ENCODE results near the gene ITIH5. TPM values are rescaled to one million over a fixed set of nuclear protein-coding genes. Genes with fewer than 3 reads are reported as not detected.

ITIH5 gene
- total RNA-seq, 1 donor from 2014 or later = 0.30 TPM

DNA sequence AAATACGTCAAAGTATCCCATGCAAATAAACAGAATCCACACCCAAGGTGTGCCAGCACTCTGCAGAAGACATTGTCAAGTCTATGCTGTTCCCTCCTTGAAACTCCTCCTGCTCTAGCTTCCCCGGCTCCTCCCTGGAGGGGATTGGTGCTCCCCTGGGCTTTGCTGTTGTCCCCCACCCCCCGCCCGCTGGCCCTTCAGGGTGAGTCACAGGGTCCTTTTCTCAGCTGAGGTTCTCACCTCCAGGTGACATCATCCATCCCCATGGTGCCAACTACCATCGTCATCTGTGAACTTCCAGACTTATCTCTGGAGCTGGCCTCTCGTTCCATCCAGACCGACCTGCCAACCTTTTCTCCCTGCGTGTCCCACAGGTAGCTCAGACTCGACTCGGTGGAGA is 77.0 kb downstream of the ITIH5 start:
- DNase-seq (ENCODE audit: low spot score) (no peak), ATAC-seq (no peak)

DNA sequence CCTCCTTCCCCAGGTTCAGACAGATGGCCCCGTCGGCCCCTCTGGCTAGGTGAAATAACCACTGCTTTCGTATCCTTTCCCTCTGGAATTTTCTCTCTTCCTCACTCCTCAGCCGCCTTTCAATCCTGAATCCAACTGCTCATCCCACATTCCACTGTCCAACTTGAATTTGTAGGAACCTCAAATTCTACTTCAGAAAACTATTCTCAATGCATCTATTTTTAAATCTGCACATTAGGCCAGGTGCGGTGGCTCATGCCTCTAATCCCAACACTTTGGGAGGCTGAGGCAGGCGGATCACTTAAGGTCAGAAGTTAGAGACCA is 78.9 kb downstream of the ITIH5 start:
- ATAC-seq = no peak

DNA sequence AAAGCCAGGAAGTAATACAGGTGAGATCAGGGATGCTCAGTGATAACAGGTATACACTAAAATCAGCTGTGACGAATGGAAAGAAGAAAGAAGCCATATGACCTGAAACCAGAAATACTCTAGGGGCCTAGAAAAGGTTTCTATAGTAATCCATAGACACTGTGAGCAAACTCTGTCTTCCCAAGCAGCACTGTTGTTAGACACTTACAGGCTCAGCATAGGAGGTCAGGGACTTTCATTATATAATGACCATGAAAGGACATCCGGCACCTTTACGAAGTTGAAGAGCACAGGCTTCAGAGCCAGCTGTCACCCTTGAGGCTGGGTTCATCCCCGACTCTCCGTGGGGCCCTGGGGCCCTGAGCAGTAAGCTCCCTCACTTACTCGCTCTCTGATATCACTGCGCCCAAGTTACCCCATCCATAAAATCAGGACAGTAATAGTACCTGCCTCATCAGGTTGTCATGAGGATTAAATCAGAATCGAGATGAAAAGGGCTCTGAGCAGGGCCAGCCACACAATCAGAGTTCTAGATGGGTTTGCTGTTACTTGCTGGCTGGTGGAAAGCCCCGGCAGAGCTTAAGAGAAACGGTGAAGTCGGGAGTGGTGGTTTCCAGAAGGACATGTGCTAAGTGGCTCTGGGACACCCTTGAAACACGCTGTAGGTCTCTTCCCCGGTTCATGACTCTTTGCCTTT is 79.5 kb downstream of the ITIH5 start:
- DNase-seq (ENCODE audit: low spot score) = no peak
- no peak for ATAC-seq

More for the DNA sequence above, 78.9 kb downstream of the ITIH5 start:
- no peak for DNase-seq (ENCODE audit: low spot score)

DNA sequence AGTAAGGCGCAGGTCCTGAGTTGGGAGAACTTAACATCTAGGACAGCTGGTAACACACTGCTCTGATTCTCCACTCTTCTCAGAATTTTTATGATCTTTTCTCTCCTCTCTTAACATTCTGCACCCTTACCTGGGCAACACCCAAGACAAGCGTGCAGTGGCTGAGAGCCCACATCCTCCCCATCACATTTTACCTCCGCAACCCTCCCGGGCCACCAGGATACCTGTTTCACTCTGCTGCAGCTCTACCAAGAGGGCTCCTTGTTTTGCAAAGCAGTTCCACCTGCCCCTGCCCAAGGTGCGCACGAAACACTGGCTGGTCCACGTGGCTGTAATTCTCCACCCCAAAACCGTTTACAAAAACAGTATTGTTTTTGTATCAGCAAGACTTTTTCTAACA is 81.5 kb downstream of the ITIH5 start:
- DNase-seq (ENCODE audit: low spot score) = no peak
- no peak for ATAC-seq

DNA sequence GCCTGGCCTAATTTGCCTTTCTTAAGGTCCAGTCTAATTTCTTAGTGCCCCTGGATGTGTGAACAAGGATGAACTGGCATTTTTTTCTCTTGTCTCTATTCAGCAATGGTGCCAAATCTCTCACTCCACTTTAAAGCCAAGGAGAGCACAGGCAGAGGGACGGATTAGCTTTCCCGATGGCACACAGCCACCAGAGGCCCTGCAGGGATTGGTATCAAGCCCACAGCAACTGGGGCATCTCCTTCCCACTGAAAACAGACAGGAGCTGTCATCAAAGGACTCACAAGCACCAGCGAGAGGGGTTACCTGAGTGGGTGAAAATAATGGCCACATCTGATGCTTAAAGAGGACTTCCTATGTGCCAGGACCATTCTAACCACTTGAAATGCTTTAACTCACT is 83.1 kb downstream of the ITIH5 start:
- no peak for DNase-seq (ENCODE audit: low spot score)
- ATAC-seq = no peak

DNA sequence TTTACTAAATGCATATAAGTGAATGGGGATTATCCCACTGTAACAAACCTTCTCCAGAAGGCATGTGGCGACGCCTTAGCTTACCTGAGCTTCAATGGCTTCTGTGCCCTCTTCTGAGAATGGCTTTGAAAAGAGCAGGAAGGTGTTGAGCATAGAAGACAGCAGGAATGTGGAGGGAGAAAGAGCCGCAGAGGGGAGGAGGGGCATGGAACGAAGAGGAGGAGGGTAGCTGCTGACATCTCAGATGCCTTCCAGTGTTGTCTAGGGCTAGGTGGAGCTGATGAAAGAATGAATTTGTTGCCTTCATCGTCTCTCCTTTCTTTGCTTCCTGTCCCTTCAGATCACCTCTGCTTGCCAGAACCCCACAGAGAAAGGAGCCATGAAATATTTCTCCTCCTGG is 86.2 kb downstream of the ITIH5 start:
- ATAC-seq = no peak
- DNase-seq (ENCODE audit: low spot score) = no peak

DNA sequence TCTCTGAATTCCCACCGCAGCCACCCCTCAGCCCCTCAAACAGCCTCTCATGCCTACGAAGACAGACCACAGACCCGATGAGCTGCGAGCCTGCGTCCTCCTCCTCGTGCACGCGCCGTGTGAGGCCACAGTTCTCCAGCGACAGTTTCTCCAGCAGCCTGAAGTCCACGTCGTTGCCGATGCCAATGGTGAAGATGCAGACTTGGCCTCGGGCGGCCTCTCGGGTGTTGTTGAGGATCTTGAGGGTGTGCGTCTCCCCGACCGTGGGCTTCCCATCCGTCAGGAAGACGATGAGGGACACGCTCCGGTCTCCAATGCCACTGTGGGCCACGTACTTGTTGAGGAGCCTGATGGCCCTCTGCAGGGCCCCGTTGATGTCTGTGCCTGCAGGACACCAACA is 87.1 kb downstream of the ITIH5 start:
- no peak for DNase-seq (ENCODE audit: low spot score)
- ATAC-seq = no peak

DNA sequence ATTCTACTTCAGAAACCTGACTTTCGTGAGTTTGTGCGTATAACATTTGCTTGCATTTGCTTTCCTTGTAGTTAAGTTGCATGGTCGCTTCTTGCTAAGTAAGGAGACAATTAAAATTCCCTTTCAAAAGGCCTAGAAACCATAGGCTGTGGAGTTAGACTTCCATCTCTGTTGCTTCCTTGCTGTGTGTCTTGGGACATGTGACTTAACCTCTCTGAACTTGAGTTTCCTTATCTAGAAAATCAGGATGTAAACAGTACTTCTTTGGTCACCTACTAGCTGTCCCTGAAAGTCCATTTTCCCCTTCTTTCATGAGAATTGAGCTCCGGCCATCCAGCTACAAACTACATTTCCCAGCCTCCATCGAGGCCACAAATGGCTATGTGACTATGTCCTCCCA is 89.2 kb downstream of the ITIH5 start:
- ATAC-seq = no peak
- no peak for DNase-seq (ENCODE audit: low spot score)

DNA sequence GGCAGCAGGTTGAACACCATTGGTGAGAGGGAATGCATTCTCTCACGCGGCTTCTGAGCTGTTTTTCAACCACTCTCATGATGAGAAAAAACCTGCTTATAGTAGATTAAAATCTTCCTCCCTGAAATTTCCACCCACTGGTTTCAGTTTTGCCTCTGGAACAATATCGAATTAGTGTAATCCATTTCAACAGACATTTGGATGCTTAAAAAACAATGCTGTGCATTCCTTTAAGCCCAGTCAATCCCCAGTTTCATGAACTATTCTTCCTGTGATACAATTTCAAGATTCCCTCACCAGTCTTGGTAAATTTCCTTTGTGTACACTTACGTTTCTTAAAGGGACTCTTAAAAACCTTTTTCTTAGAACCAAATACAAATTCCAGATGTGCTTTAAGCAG is 89.6 kb downstream of the ITIH5 start:
- no peak for ATAC-seq
- DNase-seq (ENCODE audit: low spot score) = no peak

DNA sequence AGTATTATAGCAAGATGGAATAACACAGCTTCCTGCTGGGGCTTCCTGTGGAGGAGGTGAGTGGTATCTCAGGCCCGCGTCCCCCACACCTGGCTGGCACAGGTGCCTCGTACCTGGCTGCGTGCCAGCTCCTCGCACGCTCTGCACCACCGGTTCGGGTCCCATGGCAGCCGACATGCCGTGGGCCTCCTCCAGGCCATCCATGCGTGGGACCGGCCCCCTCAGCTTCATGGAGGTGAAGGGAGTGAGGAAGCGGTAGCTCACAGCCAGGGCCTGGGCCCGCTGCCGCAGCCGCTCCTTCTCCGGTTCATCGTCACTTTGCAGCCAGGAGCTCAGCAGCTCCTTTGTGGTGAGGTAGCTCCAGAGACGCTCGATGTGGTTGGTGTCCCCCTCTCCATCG is 90.4 kb downstream of the ITIH5 start:
- no peak for DNase-seq (ENCODE audit: low spot score)
- ATAC-seq = no peak

DNA sequence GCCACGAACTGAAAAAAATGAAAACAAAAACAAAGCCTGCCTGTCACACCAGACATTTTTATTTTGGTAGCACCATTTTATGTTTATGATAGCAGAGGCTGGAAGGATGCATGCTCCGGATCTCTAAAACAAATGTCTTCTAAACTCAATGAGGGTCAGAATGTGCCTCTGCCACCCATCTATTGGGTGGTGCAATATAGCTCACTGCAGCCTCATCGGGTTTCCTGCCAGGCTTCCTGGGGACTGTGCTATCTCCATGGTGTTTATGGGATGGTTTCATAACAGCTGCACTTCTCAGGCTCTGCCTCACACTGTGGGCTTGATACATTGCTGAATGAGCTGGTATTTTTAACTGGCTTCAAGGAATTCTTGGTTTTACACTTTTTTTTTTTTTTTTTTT is 94.4 kb downstream of the ITIH5 start:
- ATAC-seq = no peak
- no peak for DNase-seq (ENCODE audit: low spot score)

DNA sequence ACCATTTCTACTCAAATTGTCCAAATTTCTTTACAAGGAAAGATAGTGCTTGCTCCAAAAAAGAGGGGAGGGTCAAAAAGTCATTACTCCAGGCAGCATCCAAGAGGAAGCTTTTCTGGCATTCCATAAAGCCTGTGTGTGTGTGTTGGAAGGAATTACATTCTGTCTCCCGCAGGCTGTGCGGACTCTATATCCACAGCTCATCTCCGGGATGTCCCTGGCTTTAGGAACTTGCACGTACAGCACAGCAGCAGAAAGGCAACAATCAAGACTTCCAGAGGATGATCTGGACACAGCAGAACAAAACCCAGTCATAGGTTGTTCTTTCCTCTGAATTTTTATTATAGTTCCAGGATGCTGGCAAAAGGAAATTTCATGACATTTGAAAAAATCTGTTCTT is 94.8 kb downstream of the ITIH5 start:
- no peak for ATAC-seq
- no peak for DNase-seq (ENCODE audit: low spot score)

DNA sequence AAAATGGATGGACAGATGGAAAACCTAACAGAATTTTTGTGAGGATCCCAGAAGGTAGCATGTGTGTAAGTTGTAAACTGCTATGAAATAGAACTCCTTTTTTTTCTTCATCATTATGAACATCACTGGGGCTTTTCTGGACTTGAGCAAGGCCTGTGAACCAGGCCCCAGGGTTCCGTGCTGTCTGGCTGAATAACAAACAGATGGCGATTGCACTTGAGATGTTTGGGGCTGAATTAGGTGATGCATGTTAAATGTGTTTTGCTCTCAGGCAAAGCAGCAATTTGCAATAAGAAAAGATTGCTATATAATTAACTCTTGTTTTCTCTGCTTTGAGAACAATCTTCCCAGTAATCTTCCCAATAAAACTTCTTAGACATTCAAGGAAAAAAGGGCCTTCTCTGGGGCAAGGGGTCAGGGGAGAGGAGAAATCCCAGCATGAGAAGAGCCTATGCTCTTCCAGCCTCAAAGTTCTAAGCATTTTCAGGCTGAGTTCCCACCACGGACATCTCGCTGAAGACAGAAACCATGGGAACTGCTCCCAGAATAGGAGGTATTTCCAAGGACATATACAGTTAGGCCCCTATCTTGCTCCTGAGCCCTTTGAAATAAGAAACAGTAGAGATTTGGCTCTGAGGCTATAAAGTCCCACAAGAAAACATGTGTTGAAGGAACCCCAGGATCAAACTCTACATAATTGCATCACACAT is 98.7 kb downstream of the ITIH5 start:
- no peak for ATAC-seq
- DNase-seq (ENCODE audit: low spot score) = no peak

DNA sequence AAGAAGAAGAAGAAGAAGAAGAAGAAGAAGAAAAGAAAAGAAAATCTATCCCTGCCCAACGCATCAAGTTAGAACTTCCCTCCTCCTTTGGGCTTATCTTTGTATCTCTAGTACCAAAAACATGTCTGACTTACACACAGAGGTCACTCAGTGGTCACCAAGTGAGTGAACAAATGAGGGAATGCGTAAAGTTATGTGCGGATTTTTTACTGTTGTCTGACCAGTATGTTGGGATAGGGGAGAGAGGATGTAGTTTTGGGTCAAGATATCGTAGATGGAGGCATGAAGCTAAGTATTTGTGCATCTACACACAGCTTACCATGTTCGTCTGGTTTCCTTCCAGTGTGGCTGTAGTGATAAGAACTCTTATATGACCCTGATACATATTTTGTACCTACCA is 99.9 kb downstream of the ITIH5 start:
- DNase-seq (ENCODE audit: low spot score) (no peak), ATAC-seq (no peak)

DNA sequence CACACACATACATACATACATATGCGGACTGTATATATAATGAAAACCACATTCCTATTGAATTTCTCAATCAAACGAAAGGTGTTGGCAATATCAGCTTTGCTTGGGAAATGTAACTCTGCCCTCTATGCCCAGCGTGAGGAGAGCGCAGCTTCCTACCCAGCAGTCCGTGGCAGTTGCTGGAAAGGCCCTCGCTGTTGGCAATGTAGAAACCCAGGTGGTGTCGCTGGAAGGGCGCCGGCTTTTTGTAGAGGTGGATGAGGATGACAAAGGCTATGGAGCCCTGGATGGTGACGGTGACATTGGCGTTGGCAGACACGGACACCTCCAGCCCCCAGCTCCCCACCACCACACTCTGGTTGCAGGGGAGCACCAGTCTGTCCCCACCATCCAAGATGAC is 100.9 kb downstream of the ITIH5 start:
- ATAC-seq (no peak), DNase-seq (ENCODE audit: low spot score) (no peak)

DNA sequence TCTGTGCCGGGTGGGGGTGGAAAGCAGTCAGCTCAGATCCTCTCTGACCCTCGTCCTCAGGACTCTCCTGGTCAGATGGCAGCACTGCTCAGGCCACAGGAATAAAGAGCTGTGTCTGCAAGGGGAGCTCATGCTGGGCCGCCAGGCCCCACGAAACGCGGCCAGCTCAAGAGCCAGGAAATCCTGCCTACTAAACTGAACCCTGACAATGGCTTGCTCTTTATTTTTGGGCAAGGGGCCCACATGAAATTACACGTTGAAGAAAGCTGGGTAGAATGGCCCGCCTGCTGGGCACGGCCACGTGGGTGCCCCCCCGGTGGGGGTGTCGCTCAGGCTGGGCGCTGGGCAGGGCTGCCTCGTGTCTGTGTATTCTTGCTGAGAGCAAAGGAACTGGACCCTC is 103.0 kb downstream of the ITIH5 start:
- no peak for DNase-seq (ENCODE audit: low spot score)
- no peak for ATAC-seq

DNA sequence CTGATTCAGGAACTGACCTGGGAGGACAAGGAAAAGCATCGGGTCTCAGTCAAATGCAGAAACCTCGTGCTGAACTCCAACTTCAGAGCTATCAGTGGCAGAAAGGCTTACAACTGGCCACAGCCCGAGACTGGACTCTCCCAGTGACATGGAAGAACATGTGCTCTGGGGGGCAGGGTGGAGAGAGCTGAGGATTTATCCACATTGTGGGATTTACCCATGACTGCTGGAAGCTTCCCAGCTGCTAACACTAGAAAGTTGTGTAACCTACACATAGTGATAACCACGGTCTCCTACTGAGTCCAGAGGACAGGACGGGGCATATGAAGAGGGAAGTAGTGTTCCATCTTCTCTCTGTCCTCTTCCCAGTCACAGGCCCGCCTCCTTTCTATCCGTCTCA is 103.4 kb downstream of the ITIH5 start:
- peak; percentile 33 for ATAC-seq
- no peak for DNase-seq (ENCODE audit: low spot score)

DNA sequence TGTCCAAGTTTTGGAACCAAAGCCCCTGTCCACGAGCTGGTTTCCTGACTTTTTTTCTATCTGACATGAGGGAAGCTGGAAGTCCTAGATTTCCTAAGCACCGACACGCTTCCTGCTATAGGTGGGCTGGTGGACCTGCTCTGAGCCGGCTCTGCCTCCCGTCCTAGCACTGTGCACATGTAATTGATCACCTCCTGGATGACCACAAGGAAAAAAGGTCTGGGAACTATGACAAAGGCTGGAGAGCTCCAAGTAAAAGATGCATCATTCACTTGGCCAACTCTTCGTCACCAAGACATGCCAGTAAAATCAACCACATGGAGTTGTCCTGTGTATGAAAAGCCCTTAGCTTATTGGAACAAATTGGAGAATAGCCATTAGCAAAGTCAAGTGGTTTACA is 104.8 kb downstream of the ITIH5 start:
- ATAC-seq (no peak), DNase-seq (ENCODE audit: low spot score) (no peak)

DNA sequence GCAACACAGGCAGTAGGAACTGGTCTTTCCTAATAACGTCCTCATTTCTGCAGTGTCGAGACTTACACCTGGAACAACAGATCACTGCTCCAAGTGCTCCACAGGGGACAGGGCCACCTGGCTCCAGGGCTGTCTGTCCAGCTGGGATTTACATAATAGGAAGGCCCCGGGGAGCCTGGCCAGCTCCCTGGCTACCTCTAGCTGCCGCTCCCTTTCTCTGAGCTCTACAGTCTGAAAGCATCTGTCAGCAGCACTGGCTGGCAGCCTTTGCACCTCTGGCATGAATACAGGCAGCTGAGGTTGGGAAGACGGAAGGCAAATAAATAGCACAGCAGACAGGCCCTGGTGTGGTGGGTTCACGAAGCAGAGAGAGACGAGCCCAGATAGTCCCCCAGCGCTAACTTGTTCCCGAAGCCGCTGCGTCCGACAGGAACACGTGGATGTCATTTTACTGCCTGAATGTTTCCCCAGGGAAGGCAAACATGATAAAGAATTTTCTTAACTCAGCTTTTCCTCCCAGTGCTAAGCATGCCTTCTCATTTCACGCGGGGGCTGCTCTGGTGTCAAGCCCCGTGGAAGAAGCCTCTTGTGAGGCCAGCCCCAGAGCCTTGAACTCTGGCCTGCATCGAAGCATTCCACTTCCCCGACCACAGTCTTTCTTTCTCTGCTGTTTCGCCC is 105.4 kb downstream of the ITIH5 start:
- peak; percentile 72 for DNase-seq (ENCODE audit: low spot score)

DNA sequence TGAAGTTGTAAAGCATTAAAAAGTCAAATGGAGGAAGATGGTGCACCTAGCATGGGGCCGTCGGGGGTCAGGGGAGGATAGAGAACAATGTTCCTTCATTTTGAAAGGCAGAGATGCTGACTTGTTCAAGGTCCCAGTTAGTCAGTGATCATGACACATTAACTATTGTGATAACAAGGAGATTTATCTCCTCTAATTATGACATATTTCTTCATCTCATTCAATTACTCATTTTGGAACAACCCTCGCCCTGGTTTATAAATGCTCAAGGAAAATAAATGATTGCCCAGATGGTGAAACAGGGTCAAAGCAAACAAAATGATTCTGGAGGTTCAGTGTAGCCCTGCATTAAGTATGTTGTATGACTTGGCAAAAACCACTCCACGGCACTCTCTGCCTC is 106.2 kb downstream of the ITIH5 start:
- DNase-seq (ENCODE audit: low spot score) (no peak), ATAC-seq (no peak)

More for the DNA sequence above, 105.4 kb downstream of the ITIH5 start:
- peak; percentile 96 for ATAC-seq

DNA sequence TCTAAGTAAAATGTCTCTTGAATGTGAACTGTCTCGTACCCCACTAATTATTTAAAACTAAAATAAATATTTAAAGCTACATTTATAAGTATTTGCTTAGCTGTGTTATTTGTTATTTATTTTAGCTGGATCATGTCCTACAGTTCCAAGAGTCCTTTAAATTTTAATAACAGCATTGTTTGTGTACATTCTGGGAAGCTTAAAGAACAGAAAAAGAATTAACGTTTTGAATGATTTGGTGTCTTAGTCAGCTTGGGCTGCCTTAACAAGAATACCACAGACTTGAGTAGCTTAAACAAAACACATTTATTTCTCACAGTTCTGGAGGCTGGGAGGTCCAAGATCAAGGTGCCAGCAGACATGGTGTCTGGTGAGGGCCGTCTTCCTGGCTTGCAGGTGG is 107.4 kb downstream of the ITIH5 start:
- ATAC-seq (no peak), DNase-seq (ENCODE audit: low spot score) (no peak)

DNA sequence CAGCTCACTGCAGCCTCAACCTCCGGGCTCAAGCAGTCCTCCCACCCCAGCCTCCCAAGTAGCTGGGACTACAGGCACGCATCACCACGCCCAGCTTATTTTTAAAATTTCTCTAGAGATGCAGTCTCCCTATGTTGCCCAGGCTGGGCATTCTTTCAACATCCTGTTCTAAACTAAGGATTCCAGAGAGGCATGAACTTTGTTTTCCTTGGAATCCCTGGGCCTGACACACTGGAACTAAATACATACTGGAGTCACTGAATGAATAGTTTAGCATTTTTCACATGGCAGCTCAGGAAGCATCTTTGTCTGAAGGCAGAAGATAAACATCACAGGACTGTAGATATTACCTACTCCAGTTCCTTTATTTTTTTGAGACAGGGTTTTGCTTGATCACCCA is 108.7 kb downstream of the ITIH5 start:
- ATAC-seq = no peak
- no peak for DNase-seq (ENCODE audit: low spot score)
